Lower leg skin (tissue), 3 donors: Measurements from ENCODE around the gene SCUBE1.

Experiments
- CTCF ChIP-seq, 3 donors: fragments of 450-650 bp; IDR thresholded peaks; one replicate each; pipeline ENCODE4 v1.5.1; 2016; ENCODE audit warnings: antibody characterized with exemption in 3 of 3, mild to moderate bottlenecking in 3 of 3, moderate library complexity in 2 of 3
- POLR2A ChIP-seq, 2 donors: fragments of 450-650 bp; IDR thresholded peaks; one replicate each; pipeline ENCODE4 v1.6.1; 2016 to 2017; ENCODE audit warnings: antibody characterized with exemption in 2 of 2, mild to moderate bottlenecking in 1 of 2, moderate library complexity in 1 of 2

DNA sequence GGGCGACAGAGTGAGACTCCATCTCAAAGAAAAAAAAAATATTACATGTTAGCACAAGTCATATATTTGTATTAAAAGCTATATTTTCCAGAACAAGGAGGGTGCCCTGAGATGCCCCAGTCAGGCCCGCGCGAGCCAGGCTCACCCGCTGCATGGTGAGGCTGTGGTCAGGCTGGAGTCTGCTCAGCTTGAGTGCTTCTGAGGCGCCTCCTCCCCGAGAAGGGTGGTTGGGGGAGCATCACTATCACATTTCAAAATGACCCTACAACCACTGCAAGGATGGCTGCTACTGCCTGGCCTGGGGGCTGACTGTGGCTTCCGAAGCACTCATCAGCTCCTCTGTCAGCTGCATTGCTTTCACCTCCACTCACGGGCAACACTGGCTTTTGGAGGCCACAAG, 77.1 kb downstream of the SCUBE1 start:
- TF ChIP-seq CTCF (IDR thresholded peaks at IDR 0.05) (no peak), POLR2A (IDR thresholded peaks at IDR 0.05) (no peak)
